C4-2B (cell line): Measurements from ENCODE around the gene PRM3.

Source experiments
- ZFX ChIP-seq: fragments of 450-650 bp; IDR thresholded peaks from 2 replicates; pipeline ENCODE4 v1.6.1; 2017
- TF ChIP-seq, protein P1 (sequence below): fragments of 450-650 bp; conservative IDR thresholded peaks from 2 replicates; pipeline ENCODE4 v1.5.1; 2017; ENCODE audit warnings: mild to moderate bottlenecking

DNA sequence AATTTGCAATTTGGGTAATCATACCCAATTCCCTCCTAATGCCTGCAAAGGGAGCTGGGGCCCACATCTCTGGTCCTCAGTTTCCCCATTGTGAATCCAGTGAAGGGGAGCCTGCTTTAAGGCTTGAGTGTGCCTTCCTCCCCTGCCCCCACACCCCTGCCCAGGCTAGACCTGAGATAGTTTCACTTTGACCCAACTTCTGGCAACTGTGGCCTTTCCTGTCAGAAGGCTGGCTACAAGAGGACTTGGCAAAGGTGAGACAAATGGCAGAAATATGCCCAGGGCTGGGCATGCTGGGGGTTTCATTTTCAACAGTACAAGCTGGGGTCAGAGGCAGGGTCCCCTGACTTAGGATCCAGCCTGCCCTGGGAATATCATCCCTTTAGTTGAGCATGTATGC lies 27.4 kb downstream of the PRM3 start:
- TF ChIP-seq, protein P1, sequence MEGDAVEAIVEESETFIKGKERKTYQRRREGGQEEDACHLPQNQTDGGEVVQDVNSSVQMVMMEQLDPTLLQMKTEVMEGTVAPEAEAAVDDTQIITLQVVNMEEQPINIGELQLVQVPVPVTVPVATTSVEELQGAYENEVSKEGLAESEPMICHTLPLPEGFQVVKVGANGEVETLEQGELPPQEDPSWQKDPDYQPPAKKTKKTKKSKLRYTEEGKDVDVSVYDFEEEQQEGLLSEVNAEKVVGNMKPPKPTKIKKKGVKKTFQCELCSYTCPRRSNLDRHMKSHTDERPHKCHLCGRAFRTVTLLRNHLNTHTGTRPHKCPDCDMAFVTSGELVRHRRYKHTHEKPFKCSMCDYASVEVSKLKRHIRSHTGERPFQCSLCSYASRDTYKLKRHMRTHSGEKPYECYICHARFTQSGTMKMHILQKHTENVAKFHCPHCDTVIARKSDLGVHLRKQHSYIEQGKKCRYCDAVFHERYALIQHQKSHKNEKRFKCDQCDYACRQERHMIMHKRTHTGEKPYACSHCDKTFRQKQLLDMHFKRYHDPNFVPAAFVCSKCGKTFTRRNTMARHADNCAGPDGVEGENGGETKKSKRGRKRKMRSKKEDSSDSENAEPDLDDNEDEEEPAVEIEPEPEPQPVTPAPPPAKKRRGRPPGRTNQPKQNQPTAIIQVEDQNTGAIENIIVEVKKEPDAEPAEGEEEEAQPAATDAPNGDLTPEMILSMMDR: no peak
- TF ChIP-seq ZFX: no peak
